Erythroblast (primary cell): ENCODE data around the gene TLR1.

Experiments used
- GATA1 ChIP-seq: IDR thresholded peaks from 2 replicates; pipeline ENCODE4 v1.6.1; 2011; ENCODE audit warnings: low read depth, mild to moderate bottlenecking, control low read depth, low read length, moderate library complexity
- POLR2A ChIP-seq: IDR thresholded peaks from 2 replicates; pipeline ENCODE4 v1.6.1; 2011; ENCODE audit warnings: mild to moderate bottlenecking, low read length

GRCh38 chr4:38803833-38804653, 548 bp downstream of the TLR1 start:
- TF ChIP-seq POLR2A = no peak
- TF ChIP-seq GATA1 = no peak
